Choroid plexus epithelial cell (primary cell): ENCODE data around the gene TEX261.
"Not testable (repeated sequence)": the region's sequence is repeated elsewhere in the genome, so short reads cannot be mapped to it uniquely, and the experiment has no call there.

Experiments
- DNase-seq: peaks from one replicate; pipeline ENCODE4 v3.0.0-alpha.2; 2010; ENCODE audit warnings: low read depth
- H3K4me3 ChIP-seq: 2 replicates; pipeline ENCODE4 v1.5.1; 2011; ENCODE audit warnings: low read depth, mild to moderate bottlenecking, control low read depth, low read length, moderate library complexity
- TF ChIP-seq, protein P1 (sequence below): conservative IDR thresholded peaks from 2 replicates; pipeline ENCODE4 v1.5.1; 2011; ENCODE audit warnings: low read depth, mild to moderate bottlenecking, control low read depth, inconsistent platforms, low read length, moderate library complexity

Gene TEX261

GRCh38 chr2:70994699-70995425 lies at the start of gene TEX261:
TSS of gene TEX261 (minus strand) at chr2:70994873. CDS start at chr2:70994757, 116 bp downstream.
- peak; percentile 82 for DNase-seq
- H3K4me3 ChIP-seq: peak within 1 kb of the TSS; percentile 94
- TF ChIP-seq, protein P1, sequence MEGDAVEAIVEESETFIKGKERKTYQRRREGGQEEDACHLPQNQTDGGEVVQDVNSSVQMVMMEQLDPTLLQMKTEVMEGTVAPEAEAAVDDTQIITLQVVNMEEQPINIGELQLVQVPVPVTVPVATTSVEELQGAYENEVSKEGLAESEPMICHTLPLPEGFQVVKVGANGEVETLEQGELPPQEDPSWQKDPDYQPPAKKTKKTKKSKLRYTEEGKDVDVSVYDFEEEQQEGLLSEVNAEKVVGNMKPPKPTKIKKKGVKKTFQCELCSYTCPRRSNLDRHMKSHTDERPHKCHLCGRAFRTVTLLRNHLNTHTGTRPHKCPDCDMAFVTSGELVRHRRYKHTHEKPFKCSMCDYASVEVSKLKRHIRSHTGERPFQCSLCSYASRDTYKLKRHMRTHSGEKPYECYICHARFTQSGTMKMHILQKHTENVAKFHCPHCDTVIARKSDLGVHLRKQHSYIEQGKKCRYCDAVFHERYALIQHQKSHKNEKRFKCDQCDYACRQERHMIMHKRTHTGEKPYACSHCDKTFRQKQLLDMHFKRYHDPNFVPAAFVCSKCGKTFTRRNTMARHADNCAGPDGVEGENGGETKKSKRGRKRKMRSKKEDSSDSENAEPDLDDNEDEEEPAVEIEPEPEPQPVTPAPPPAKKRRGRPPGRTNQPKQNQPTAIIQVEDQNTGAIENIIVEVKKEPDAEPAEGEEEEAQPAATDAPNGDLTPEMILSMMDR: peak; percentile 58

- TF ChIP-seq, protein P1: no peak
- no peak overlapping the region for H3K4me3 ChIP-seq
- DNase-seq: no peak
Observed at GRCh38 chr2:71043531-71044407, 49.1 kb upstream of the TEX261 start.

- no peak for DNase-seq
- TF ChIP-seq, protein P1: no peak
- H3K4me3 ChIP-seq: no peak overlapping the region
Observed at GRCh38 chr2:71042287-71042686, 47.6 kb upstream of the TEX261 start.

GRCh38 chr2:71036296-71036695 lies 41.6 kb upstream of the TEX261 start:
- DNase-seq, H3K4me3 ChIP-seq: not testable (repeated sequence)

GRCh38 chr2:71023553-71024243 lies 29.0 kb upstream of the TEX261 start:
- TF ChIP-seq, protein P1: peak; percentile 16
- DNase-seq: peak; percentile 4
- not testable (repeated sequence) for H3K4me3 ChIP-seq

DNA sequence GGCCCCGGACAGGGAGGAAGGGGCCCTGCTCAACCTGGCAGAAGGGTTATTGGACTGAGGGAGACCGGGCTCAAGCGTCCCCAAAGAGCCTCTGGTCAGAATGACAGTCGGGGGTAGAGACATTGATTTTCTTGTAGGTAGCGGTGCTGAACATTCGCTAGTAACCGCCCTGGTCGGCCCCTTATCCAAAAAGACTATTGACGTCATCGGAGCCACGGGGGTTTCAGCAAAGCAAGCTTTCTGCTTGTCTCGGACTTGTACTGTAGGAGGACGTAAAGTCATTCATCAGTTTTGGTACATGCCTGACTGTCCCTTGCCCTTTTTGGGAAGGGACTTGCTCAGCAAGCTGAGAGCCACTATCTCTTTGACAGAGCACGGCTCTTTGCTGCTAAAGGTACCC lies 26.7 kb upstream of the TEX261 start:
- H3K4me3 ChIP-seq, DNase-seq: not testable (repeated sequence)

DNA sequence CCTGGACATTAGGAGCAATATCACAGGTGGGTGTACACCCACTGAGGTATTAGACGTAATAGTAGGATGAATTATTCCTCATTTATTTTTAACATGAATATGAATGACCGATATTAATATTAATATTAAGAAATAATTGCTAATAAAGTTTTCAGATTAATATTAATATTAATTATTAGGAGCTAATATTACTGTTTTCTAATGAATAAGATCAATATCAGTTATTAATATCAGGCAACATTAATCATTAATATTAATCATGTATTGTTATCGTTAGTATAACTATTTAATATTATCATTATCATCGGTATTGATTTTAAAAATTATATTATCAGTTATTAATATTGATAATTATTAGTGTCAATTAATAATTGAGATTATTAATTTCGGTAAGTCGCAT lies 25.3 kb upstream of the TEX261 start:
- H3K4me3 ChIP-seq: not testable (repeated sequence)

GRCh38 chr2:71018625-71019024 lies 24.0 kb upstream of the TEX261 start:
- DNase-seq: no peak
- TF ChIP-seq, protein P1: no peak
- no peak overlapping the region for H3K4me3 ChIP-seq

More for the DNA sequence above, 25.3 kb upstream of the TEX261 start:
- not testable (repeated sequence) for DNase-seq

- not testable (repeated sequence) for DNase-seq, H3K4me3 ChIP-seq
Observed at GRCh38 chr2:71011786-71012185, 17.1 kb upstream of the TEX261 start.
